GM19351 (cell line): ENCODE measurements around the gene GDAP1L1.
A peak's percentile ranks its signal among the peaks of the same experiment; 100 is the strongest.

ENCODE experiments used
- ATAC-seq: cut with Tn5 transposase; IDR thresholded peaks from one replicate; pipeline ENCODE4 v1.9.1; 2021; ENCODE audit warnings: mild to moderate bottlenecking, moderate library complexity; ENCODE audit not compliant: unreplicated experiment

GDAP1L1 gene

GRCh38 chr20:44247131-44247571 lies at the start of gene GDAP1L1:
Gene GDAP1L1, plus strand, starts transcription at chr20:44247308. Its CDS starts 27 bp downstream, at chr20:44247335.
- no peak for ATAC-seq

- ATAC-seq, result no peak
These were observed 48.2 kb upstream of the GDAP1L1 start for GRCh38 chr20:44198872-44199271.

GRCh38 chr20:44199877-44200276 lies 47.2 kb upstream of the GDAP1L1 start:
- no peak for ATAC-seq

GRCh38 chr20:44200371-44200770 lies 46.7 kb upstream of the GDAP1L1 start:
- ATAC-seq, result no peak

- no peak for ATAC-seq
These were observed 46.1 kb upstream of the GDAP1L1 start for GRCh38 chr20:44200983-44201382.

GRCh38 chr20:44203161-44203560 lies 43.9 kb upstream of the GDAP1L1 start:
- ATAC-seq, result no peak

GRCh38 chr20:44204156-44204831 lies 42.8 kb upstream of the GDAP1L1 start:
- no peak for ATAC-seq

- ATAC-seq, result no peak
These were observed 42.3 kb upstream of the GDAP1L1 start for GRCh38 chr20:44204832-44205215.

- no peak for ATAC-seq
These were observed 41.0 kb upstream of the GDAP1L1 start for GRCh38 chr20:44206132-44206531.

- no peak for ATAC-seq
These were observed 39.9 kb upstream of the GDAP1L1 start for GRCh38 chr20:44207126-44207723.

- ATAC-seq, result no peak
These were observed 38.9 kb upstream of the GDAP1L1 start for GRCh38 chr20:44208165-44208564.

- no peak for ATAC-seq
These were observed 38.3 kb upstream of the GDAP1L1 start for GRCh38 chr20:44208770-44209169.

- ATAC-seq, result no peak
These were observed 37.3 kb upstream of the GDAP1L1 start for GRCh38 chr20:44209686-44210405.

- ATAC-seq, result peak; percentile 80
These were observed 36.5 kb upstream of the GDAP1L1 start, which contains the start of gene OSER1 for GRCh38 chr20:44210406-44211176. Gene OSER1, minus strand, starts transcription at chr20:44210771. Its CDS starts 3,814 bp downstream, at chr20:44206957.

GRCh38 chr20:44211177-44212039 lies 35.7 kb upstream of the GDAP1L1 start:
- no peak for ATAC-seq

GRCh38 chr20:44212792-44213191 lies 34.3 kb upstream of the GDAP1L1 start:
- no peak for ATAC-seq

GRCh38 chr20:44215125-44215524 lies 32.0 kb upstream of the GDAP1L1 start:
- no peak for ATAC-seq

GRCh38 chr20:44217342-44218092 lies 29.6 kb upstream of the GDAP1L1 start:
- ATAC-seq, result no peak

- no peak for ATAC-seq
These were observed 28.7 kb upstream of the GDAP1L1 start for GRCh38 chr20:44218446-44218845.
